Measurements from ENCODE around the gene ADAMTS6. TPM values are rescaled to one million over a fixed set of nuclear protein-coding genes. Genes with fewer than 3 reads are reported as not detected.
A peak's percentile ranks its signal among the peaks of the same experiment; 100 is the strongest.
"Not testable (repeated sequence)": the region's sequence is repeated elsewhere in the genome, so short reads cannot be mapped to it uniquely, and the experiment has no call there.

ADAMTS6 gene
- total RNA-seq, 2 donors from 2014 or later, result 0.46 to 1.3 TPM

DNA sequence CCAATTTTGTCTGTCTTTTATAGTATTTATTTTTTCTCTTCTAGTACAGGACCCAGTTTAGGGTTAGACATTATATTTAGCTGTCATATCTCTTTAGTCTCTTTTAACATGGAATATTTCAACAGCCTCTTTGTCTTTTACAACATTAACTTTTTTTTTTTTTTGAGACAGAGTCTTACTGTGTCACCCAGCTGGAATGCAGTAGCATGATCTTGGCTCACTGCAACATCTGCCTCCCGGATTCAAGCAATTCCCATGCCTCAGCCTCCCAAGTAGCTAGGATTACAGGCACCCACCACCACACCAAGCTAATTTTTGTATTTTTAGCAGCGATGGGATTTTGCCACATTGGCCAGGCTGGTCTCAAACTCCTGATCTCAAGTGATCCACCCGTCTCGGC is 90.1 kb downstream of the ADAMTS6 start:
- ATAC-seq (no peak), DNase-seq (no peak)
- intact Hi-C loops (cut with DNase I, micrococcal nuclease), result no loop called here

DNA sequence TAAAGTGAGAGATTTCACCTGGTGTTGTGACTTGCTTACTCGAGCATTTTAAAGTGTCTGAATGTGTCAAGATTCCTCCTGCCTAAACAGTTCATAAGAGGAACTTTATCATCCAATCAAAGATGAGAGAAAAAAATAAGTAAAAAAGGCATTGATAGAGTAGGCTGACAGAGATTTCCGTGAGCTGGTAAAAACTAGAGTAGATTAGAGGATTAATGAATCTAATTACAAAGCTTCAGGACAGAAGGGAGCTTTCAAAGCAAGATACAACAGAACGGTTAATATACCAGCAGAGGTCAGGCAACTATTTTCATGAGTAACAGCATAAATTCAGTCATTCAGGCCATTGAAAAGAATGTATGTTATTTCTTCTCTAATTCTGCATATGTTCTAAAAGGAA is 91.5 kb downstream of the ADAMTS6 start:
- no peak for ATAC-seq
- no peak for DNase-seq
- intact Hi-C loops (cut with DNase I, micrococcal nuclease), result no loop called here

DNA sequence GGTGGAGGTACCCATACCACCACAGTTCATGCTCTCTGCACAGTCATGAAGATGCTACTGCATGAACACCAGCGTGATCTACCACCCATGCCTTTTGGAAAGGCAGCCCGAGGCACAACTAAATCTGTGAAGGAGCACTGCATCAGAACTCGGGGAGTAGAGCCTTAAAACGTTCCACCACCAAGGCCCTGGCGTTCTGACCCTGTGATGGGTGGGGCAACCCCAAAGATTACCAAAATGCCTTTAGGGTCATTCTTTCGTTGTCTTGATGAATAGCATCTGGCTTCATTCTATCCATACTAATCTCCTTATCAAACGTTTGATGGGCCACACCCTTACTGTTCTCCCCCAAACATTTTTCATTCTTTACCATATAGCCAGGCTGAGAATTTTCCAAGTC is 97.9 kb downstream of the ADAMTS6 start:
- no peak for ATAC-seq
- intact Hi-C loops (cut with DNase I, micrococcal nuclease), result no loop called here
- no peak for DNase-seq

DNA sequence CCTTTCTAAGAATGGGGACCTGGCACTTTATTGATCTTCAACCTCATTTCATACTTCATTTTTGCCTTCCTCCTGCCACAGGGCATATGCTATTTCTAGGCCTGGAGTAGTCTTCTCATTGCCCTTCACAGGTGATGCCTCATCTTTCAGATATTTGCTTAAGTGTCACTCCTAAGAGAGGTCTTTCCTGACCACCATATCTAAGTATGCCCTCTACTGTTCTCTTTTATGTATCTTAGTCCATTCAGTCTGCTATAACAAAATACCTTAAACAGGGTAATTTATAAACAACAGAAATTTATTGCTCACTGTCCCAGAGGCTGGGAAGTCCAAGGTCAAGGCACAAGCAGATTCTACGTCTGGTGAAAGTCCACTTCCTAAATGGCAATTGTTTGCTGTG is 99.1 kb downstream of the ADAMTS6 start:
- ATAC-seq (no peak), DNase-seq (no peak)
- intact Hi-C loops (cut with DNase I, micrococcal nuclease), result no loop called here

DNA sequence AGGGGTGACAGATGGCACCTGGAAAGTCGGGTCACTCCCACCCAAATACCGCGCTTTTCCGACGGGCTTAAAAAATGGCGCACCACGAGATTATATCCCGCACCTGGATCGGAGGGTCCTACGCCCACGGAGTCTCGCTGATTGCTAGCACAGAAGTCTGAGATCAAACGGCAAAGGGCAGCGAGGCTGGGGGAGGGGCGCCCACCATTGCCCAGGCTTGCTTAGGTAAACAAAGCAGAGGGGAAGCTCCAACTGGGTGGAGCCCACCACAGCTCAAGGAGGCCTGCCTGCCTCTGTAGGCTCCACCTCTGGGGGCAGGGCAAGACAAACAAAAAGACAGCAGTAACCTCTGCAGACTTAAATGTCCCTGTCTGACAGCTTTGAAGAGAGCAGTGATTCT is 111.2 kb downstream of the ADAMTS6 start:
- DNase-seq; intact Hi-C loops (cut with DNase I, micrococcal nuclease); ATAC-seq: not testable (repeated sequence)

DNA sequence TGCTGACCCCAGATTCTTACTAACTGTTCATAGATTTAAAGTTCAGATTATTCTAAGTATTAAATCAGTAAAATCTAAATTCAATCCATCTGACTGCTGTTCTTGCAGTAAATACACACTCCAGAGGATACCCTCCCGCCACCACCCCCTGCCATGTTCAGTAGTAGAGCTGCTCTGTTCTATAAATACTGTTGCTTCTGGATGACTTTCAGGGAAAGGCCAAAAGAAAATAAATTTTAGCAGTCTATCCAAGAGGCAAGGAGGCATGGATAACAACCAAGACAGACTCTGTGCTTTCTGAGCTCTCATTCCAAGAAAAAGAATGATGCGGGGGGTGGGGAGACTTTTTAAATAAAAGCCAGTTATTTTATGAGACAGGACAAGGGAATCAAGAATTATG is 115.1 kb downstream of the ADAMTS6 start:
- DNase-seq, result no peak
- no peak for ATAC-seq
- intact Hi-C loops (cut with DNase I, micrococcal nuclease), result no loop called here

DNA sequence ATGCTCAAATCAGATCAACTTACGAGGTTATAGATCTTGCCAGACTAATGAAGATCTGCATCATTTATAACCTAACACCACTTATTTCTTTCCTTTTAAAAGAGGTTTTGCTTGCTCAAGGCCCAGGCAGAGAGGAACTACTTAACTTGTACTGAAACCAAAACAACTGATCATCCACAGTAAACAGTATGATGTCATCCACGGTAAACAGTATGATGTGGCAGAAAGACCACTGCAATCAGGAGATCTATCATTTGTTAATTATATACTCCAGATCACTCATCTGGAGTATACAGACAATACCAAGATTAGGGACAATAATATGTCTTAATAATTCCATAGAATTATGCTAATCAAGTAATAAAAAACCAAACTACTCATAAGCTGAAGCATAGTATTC is 116.8 kb downstream of the ADAMTS6 start:
- intact Hi-C loops (cut with DNase I, micrococcal nuclease), result no loop called here
- no peak for ATAC-seq
- DNase-seq, result no peak

DNA sequence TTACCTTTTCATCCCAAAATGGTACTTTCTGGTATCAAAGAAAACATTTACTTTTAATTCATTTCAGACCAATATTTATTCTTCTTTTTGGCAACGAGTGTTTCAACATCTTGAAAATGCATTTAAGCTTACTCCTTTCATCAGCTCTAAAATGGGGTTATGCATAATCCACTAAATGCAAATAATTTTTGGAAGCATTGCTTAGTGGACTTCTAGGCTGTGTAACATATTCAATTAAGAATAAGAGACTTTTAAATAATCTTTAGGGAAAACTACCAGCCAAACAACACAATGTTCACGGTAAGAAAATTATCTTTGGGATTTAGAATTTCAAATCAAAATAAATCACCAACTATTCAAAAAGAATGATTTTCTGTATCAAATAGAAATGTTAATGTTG is 118.2 kb downstream of the ADAMTS6 start:
- ATAC-seq (no peak), DNase-seq (no peak)
- intact Hi-C loops (cut with DNase I, micrococcal nuclease), result no loop called here

DNA sequence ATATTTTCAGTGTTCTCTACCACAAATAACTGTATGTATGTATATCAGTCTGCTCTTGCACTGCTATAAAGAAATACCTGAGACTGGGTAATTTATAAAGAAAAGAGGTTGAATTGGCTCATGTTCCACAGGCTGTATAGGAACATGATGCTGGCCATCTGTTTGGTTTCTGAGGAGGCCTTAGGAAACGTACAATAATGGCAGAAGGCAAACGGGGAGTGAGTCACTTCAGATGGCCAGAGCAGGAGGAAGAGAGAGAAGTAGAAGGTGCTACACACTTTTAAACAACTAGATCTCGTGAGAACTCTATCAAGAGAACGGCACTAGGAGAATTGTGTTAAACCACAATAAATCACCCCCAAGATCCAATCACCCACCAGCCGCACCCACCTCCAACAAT is 121.7 kb downstream of the ADAMTS6 start:
- DNase-seq, result no peak
- intact Hi-C loops (cut with DNase I, micrococcal nuclease), result no loop called here
- ATAC-seq, result no peak

DNA sequence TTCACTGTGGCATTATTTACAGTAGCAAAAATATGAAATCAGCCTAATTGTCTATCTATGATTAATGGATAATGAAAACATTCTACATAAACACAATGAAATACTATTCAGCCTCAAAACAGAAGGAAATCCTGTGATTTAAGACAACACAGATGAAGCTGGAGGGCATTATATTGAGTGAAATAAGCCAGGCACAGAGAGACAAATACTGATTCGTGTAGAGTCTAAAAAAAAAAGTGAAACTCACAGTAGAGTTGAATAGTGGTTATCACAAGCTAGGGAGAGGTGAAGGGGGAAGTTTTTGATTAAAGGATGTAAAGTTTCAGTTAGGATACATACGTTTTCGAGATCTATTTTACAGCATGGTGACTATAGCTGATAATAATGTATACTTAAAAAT is 122.2 kb downstream of the ADAMTS6 start:
- intact Hi-C loops (cut with DNase I, micrococcal nuclease), result no loop called here
- ATAC-seq, result no peak

DNA sequence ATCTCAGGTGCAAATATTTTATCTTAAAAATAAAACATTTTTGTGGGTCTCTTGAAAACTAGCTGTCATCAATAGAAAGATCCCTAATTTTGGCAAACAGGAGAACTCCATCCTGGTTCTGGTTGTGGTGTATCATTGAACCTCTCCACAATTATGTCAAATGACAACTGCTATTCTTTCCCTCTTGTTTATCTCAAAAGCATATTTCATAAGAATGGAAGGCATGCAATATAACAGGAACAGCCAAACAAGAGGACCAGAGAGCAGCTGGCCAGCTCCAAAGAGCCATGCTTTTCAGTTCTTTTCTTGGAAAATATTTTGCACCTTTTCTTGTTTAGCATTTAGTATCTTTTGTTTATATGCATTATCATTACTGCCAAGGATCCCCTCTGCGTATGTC is 125.4 kb downstream of the ADAMTS6 start:
- intact Hi-C loops (cut with DNase I, micrococcal nuclease), result no loop called here
- ATAC-seq (no peak), DNase-seq (no peak)

More for the DNA sequence above, 122.2 kb downstream of the ADAMTS6 start:
- no peak for DNase-seq

DNA sequence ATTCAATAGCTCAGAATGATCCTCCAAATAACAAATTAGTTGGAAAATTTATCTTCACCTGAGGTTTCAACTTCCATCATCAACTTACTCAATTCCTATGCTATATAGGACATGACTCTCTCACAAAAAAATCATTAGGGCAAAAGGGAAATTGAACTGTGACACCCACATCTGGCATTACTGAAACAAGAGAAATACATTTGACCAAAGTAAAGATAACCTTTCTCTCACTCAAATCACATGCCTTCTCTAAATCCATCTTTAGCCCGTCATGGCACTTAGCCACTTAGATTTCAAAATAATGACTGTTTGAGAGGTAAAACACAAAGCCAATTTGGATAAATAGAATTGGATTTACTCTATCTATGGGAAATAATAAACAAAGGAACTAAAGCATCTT is 126.4 kb downstream of the ADAMTS6 start:
- DNase-seq, result no peak
- no peak for ATAC-seq
- intact Hi-C loops (cut with DNase I, micrococcal nuclease), result no loop called here

DNA sequence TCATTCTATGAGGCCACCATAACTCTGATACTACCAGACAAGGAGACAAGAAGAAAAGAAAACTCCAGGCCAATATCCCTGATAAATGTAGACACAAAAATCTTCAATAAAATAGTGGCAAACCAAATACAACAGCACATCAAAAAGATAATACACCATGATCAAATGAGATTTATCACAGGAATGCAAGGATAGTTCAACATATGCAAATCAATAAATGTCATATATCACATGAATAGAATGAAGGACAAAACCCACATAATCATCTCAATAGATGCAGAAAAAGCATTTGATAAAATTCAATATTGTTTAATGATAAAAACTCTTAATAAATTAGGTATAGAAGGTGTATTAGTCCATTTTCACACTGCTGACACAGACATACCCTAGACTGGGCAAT is 139.9 kb downstream of the ADAMTS6 start:
- intact Hi-C loops (cut with DNase I, micrococcal nuclease), result no loop called here
- DNase-seq (no peak), ATAC-seq (no peak)

DNA sequence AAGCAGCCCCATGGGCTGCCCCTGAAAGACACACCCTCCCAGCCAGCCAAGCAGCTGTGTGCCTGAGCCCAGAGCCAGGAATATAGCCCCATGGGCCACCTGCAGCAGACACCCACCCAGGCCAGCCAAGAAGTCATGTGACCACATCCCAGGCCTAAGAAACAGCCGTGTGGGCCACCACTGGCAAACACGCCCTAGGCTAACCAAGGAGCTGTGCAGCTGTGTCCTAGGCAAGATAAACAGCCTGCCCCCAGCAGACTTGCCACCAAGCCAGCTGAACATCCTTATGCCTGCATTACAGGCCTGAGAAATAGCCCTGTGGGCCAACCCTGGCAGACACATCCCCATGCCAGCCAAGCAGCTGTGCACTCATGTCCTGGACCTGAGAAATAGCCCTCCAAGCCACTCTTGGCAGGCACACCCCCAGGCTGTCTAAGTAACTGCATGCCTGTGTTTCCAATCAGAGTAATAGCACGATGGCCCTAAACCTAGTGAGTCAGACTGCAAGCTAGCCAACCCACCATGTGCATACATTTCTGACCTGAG is 143.0 kb downstream of the ADAMTS6 start:
- intact Hi-C loops (cut with DNase I, micrococcal nuclease), result no loop called here
- ATAC-seq, result no peak
- no peak for DNase-seq

DNA sequence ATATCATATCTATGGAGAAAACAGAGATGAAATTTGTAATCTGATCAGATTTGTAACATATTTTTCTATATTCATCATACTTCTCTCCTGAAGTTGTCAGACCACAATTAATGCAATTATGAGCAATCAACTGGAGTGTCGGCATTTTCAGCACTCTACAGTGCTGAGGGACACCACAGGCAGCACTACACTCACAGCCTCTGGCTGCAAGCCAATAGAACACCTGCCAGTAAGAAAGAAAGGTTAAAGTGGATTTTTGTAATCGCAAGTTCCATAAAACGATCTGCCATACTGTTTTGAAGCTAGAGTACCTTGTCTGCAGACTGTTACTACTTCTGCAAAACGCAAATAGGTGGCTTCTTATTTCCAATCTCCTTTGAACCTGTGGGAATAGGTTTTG is 147.6 kb downstream of the ADAMTS6 start:
- peak in 1 of 2 donors; percentile 33 for DNase-seq
- ATAC-seq, result peak; percentile 66
- intact Hi-C loops (cut with DNase I, micrococcal nuclease), result no loop called here

DNA sequence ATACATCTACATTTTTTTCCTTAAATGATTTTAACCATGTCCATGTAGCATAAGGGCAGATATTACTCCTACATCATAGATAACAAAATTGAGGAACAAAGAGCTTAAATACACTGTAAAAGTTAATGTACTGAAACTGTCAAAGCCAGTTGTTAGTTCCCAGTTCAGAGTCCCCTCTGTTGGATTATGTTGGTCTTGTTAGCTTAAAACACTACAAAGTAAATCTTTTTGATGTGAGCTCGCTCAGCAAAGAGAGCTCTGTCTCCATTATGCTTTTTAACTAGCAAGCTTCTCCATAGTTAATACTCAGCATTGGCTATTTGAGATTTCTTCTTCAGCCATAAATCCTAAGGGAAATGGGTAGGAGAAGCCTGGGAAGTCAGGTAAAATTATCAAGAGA is 149.1 kb downstream of the ADAMTS6 start:
- ATAC-seq (no peak), DNase-seq (no peak)
- intact Hi-C loops (cut with DNase I, micrococcal nuclease), result no loop called here

DNA sequence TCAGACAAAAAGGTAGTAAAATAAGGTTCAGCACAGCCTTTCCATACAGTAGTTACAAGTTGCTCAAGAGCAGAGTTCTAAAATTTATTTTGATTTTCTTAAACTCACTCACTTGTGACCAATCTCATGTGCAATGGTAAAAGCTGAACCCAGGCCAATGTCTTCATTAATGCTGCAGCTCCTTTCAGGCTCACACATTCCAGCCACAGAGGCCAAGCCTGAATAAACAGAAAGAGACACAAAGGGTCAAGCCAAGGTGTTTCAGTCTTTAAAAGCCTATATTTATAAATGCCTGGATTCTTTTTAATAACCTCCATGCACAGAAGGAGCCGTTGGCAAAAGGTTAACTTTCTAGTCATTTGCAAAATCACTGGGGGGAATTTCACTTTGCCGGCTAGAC is 152.5 kb downstream of the ADAMTS6 start:
- intact Hi-C loops (cut with DNase I, micrococcal nuclease), result no loop called here
- no peak for DNase-seq
- no peak for ATAC-seq

DNA sequence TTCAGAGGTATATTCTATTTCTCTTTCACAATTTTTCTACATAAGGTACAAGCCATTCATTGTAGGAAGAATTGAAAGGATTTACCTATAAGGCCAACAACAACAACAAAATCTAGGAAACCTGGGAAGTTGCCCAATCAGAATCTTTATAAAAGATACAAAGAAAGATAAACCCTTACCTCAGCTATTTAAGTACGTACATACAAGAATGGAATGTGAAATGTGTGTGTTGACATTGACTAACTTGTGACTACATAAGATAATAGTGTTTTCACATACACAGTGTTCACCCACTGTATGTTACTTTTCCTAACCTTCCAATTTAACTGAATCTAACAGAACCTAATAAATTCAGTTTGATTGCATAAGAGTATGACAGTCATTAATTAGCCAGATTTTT is 154.1 kb downstream of the ADAMTS6 start:
- DNase-seq (no peak), ATAC-seq (no peak)
- intact Hi-C loops (cut with DNase I, micrococcal nuclease), result no loop called here

DNA sequence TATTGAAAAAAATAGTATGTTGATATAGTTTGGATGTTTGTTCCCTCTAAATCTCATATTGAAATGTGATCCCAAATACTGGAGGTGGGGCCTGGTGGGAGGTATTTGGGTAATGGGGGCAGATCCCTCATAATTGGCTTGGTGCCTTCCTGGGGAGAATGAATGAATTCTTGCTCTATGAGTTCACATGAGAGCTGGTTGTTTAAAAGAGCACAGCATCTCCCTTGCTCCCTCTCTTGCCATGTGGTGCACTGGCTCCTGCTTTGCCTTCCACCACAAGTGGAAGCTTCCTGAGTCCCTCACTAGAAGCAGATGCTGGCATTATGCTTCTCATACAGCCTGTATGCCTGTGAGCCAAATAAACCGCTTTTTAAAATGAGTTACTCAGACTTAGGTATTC is 154.8 kb downstream of the ADAMTS6 start:
- intact Hi-C loops (cut with DNase I, micrococcal nuclease), result no loop called here
- no peak for ATAC-seq
- no peak for DNase-seq

DNA sequence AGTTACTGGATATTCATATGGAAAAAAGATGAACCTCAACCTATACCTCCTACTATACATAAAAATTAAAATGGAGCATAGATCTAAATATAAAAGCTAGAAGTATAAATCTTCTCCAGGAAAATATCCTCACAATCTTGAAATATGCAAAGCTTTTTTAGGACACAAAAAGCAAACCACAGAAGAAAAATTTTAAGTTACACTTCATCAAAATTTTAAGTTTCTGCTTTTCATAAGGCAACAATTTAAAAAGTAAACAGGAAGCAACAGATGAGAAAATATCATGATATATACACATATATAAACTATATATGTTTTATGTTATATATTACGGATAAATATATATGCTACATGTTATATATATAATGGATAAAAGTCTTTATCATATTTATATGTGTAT is 157.5 kb downstream of the ADAMTS6 start:
- intact Hi-C loops (cut with DNase I, micrococcal nuclease), result no loop called here
- DNase-seq (no peak), ATAC-seq (no peak)

DNA sequence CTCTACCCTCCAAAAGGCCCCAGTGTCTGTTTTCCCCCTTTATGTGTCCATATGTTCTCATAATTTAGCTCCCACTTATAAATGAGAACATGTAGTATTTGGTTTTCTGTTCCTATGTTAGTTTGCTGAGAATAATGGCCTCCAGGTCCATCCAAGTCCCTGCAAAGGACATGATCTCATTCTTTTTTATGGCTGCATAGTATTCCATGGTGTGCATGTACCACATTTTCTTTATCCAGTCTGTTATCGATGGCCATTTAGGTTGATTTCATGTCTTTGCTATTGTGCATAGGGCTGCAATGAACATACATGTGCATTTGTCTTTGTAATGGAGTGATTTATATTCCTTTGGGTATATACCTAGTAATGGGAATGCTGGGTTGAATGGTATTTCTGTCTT is 161.0 kb downstream of the ADAMTS6 start:
- DNase-seq; ATAC-seq; intact Hi-C loops (cut with DNase I, micrococcal nuclease): not testable (repeated sequence)

DNA sequence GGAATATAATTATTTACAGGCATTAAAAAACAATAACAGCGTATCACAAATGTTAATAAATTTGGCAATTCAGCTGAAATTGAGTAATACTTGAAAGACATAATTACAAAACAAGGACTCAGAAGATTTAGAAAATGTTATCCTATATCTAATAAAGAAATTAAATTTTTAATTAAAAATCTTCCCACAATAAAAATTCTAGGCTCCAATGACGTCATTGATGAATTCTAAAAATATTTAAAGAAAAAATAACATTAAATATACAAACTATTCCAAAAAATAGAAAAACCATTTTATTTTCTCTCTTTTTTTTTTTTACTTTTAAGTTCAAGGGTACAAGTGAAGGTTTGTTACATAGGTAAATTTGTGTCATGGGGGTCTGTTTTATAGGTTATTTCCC is 161.5 kb downstream of the ADAMTS6 start:
- intact Hi-C loops (cut with DNase I, micrococcal nuclease), result no loop called here
- DNase-seq, result no peak
- ATAC-seq, result no peak
